Vagina (tissue), 2 donors: ENCODE measurements around the gene C3orf20. TPM values are rescaled to one million over a fixed set of nuclear protein-coding genes. Genes with fewer than 3 reads are reported as not detected.

ENCODE experiments used
- DNase-seq, 2 donors: peaks; one replicate each; pipeline ENCODE4 v3.0.0-alpha.2; 2017; ENCODE audit errors: extremely low spot score in 2 of 2
- H3K27ac ChIP-seq: fragments of 200-600 bp; sonication (generic); one replicate; pipeline ENCODE4 v1.5.1; 2019
- H3K27me3 ChIP-seq: fragments of 200-600 bp; sonication (generic); one replicate; pipeline ENCODE4 v1.5.1; 2019
- H3K36me3 ChIP-seq, 2 donors: fragments of 200-600 bp; sonication (generic); one replicate each; pipeline ENCODE4 v1.5.1; 2017 to 2019
- H3K4me1 ChIP-seq: fragments of 200-600 bp; sonication (generic); one replicate; pipeline ENCODE4 v1.5.1; 2019
- H3K4me3 ChIP-seq, 2 donors: fragments of 200-600 bp; sonication (generic); 1 replicate in 1 of 2; 2 replicates in 1 of 2; pipeline ENCODE4 v1.5.1; 2016 to 2019
- H3K9me3 ChIP-seq: fragments of 200-600 bp; sonication (generic); one replicate; pipeline ENCODE4 v1.5.1; 2019
- POLR2A ChIP-seq, 2 donors: fragments of 450-650 bp; IDR thresholded peaks; one replicate each; pipeline ENCODE4 v1.6.1; 2017; ENCODE audit warnings: antibody characterized with exemption in 2 of 2, mild to moderate bottlenecking in 2 of 2, moderate library complexity in 2 of 2
- POLR2AphosphoS5 ChIP-seq, 2 donors: sonication (generic); formaldehyde crosslinking; IDR thresholded peaks; one replicate each; pipeline ENCODE4 v1.9.0; 2017; ENCODE audit warnings: antibody characterized with exemption in 2 of 2, mild to moderate bottlenecking in 2 of 2, low read depth in 1 of 2; ENCODE audit not compliant: insufficient read depth in 1 of 2
- intact Hi-C: fragments of 100-400 bp; cut with DNase I; formaldehyde crosslinking; loops from one replicate; pipeline ENCODE4 v1.15.1; 2023
- total RNA-seq: library from RNA; depleted of rRNA; stranded (reverse); fragments of >200 nt; gene quantifications from one replicate; pipeline ENCODE4 v1.2.3, GENCODE V29; 2016
- TF ChIP-seq, protein P1 (sequence below), 3 experiments: fragments of 450-650 bp in 2 of 3; fragments of 200-600 bp in 1 of 3; sonication (generic) in 1 of 3; IDR thresholded peaks; one replicate each; pipeline ENCODE4 v1.5.1; 2017 to 2019; ENCODE audit warnings: antibody characterized with exemption in 3 of 3, mild to moderate bottlenecking in 2 of 3, moderate library complexity in 2 of 3

The C3orf20 gene
- total RNA-seq, 1 donor from 2014 or later, result 0.49 TPM

DNA sequence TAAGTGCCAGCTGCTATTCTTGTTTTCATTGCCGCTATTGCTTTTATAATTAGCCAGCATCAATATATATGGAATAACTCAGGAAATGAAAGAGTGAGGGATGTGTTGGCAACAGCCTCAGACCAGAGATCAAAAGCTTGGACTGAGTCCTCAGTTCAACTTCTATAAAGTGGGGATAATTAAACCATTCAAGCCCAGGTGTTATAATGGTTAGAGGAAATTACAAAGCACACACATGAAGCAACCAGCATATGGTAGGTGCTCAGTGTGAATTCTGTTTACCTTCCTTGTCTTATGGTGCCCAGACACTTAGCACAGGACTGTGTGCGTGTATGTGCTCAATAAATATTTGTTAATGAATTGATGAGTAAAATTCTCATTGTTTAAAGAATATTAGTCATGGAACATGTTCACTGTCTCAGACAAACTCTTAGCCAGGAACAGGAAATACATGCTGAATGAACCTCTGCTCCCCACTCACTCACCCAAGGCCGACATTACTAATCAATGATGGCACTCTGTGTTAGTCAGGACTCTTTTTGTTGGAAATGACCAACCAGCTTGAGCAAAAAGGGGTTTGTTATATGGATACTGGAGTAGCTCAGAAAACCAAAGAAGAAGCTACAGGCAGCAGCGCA, 40.1 kb upstream of the C3orf20 start:
- Histone ChIP-seq H3K9me3 (no peaks in the 10 kb centered on the region), H3K4me3 (no peak overlapping the region), H3K27ac (no peak overlapping the region), H3K27me3 (no peaks in the 10 kb centered on the region), H3K36me3 (no peaks in the 10 kb centered on the region), H3K4me1 (no peaks in the 10 kb centered on the region)
- intact Hi-C loops, result no loop called here
- TF ChIP-seq POLR2A (IDR thresholded peaks at IDR 0.05) (no peak), POLR2AphosphoS5 (IDR thresholded peaks at IDR 0.05; ENCODE audit: insufficient read depth in 1 of 2, low read depth in 1 of 2) (no peak)
- TF ChIP-seq, protein P1, sequence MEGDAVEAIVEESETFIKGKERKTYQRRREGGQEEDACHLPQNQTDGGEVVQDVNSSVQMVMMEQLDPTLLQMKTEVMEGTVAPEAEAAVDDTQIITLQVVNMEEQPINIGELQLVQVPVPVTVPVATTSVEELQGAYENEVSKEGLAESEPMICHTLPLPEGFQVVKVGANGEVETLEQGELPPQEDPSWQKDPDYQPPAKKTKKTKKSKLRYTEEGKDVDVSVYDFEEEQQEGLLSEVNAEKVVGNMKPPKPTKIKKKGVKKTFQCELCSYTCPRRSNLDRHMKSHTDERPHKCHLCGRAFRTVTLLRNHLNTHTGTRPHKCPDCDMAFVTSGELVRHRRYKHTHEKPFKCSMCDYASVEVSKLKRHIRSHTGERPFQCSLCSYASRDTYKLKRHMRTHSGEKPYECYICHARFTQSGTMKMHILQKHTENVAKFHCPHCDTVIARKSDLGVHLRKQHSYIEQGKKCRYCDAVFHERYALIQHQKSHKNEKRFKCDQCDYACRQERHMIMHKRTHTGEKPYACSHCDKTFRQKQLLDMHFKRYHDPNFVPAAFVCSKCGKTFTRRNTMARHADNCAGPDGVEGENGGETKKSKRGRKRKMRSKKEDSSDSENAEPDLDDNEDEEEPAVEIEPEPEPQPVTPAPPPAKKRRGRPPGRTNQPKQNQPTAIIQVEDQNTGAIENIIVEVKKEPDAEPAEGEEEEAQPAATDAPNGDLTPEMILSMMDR (IDR thresholded peaks at IDR 0.05), result no peak
- DNase-seq, result no peak

- Histone ChIP-seq H3K27ac (no peak overlapping the region), H3K27me3 (no peaks in the 10 kb centered on the region), H3K4me3 (no peak overlapping the region), H3K4me1 (no peaks in the 10 kb centered on the region), H3K36me3 (no peaks in the 10 kb centered on the region), H3K9me3 (no peaks in the 10 kb centered on the region)
- no peak for TF ChIP-seq POLR2A (IDR thresholded peaks at IDR 0.05)
- TF ChIP-seq, protein P1 (IDR thresholded peaks at IDR 0.05), result no peak
- TF ChIP-seq POLR2AphosphoS5 (IDR thresholded peaks at IDR 0.05; ENCODE audit: insufficient read depth in 1 of 2, low read depth in 1 of 2), result no peak
- intact Hi-C loops, result no loop called here
- DNase-seq, result no peak
Measured at GRCh38 chr3:14636496-14637087, 38.3 kb upstream of the C3orf20 start.

DNA sequence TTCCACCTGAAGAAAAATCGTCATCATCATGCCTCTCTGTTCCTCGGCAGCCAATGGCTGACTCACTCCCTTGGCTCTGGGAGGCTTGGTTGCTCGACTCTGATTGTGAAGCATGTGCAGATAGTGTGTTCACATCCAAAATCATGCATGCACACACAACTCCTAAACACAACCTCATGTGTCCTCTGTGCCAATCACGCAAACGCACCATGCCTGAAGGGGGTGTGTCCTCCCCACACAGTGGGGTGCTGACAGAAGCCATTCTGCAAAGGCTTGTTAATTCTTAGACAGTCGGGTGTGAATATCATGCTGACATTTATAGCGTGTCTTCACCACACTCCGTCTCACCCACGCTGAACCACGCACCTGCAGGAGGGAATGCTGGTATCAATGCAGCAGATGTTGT, 34.8 kb upstream of the C3orf20 start:
- no peak for DNase-seq
- no peak for TF ChIP-seq POLR2A (IDR thresholded peaks at IDR 0.05)
- no peak for TF ChIP-seq POLR2AphosphoS5 (IDR thresholded peaks at IDR 0.05; ENCODE audit: insufficient read depth in 1 of 2, low read depth in 1 of 2)
- TF ChIP-seq, protein P1 (IDR thresholded peaks at IDR 0.05), result no peak
- no peak overlapping the region for H3K4me3 ChIP-seq
- no peaks in the 10 kb centered on the region for H3K9me3 ChIP-seq
- no peaks in the 10 kb centered on the region for H3K27me3 ChIP-seq
- no peaks in the 10 kb centered on the region for H3K4me1 ChIP-seq
- H3K27ac ChIP-seq, result no peak overlapping the region
- no peaks in the 10 kb centered on the region for H3K36me3 ChIP-seq
- intact Hi-C loops, result no loop called here

- H3K4me3 ChIP-seq, result no peak overlapping the region
- intact Hi-C loops, result no loop called here
- no peaks in the 10 kb centered on the region for H3K9me3 ChIP-seq
- DNase-seq, result no peak
- no peak overlapping the region for H3K27ac ChIP-seq
- H3K4me1 ChIP-seq, result no peaks in the 10 kb centered on the region
- H3K27me3 ChIP-seq, result no peaks in the 10 kb centered on the region
- no peak for TF ChIP-seq POLR2A (IDR thresholded peaks at IDR 0.05)
- no peak for TF ChIP-seq POLR2AphosphoS5 (IDR thresholded peaks at IDR 0.05; ENCODE audit: insufficient read depth in 1 of 2, low read depth in 1 of 2)
- TF ChIP-seq, protein P1 (IDR thresholded peaks at IDR 0.05), result no peak
- H3K36me3 ChIP-seq, result no peaks in the 10 kb centered on the region
Measured at GRCh38 chr3:14640734-14641133, 34.2 kb upstream of the C3orf20 start.

- Histone ChIP-seq H3K36me3 (no peaks in the 10 kb centered on the region), H3K4me1 (no peaks in the 10 kb centered on the region), H3K9me3 (no peaks in the 10 kb centered on the region), H3K4me3 (no peak overlapping the region), H3K27me3 (no peaks in the 10 kb centered on the region), H3K27ac (no peak overlapping the region)
- intact Hi-C loops, result no loop called here
- no peak for TF ChIP-seq POLR2A (IDR thresholded peaks at IDR 0.05)
- TF ChIP-seq POLR2AphosphoS5 (IDR thresholded peaks at IDR 0.05; ENCODE audit: insufficient read depth in 1 of 2, low read depth in 1 of 2), result no peak
- TF ChIP-seq, protein P1 (IDR thresholded peaks at IDR 0.05), result no peak
- DNase-seq, result no peak
Measured at GRCh38 chr3:14641346-14641745, 33.6 kb upstream of the C3orf20 start.
